GM12878 (cell line): ENCODE data around the gene CGREF1. TPM values are rescaled to one million over a fixed set of nuclear protein-coding genes. Genes with fewer than 3 reads are reported as not detected.
A peak's percentile ranks its signal among the peaks of the same experiment; 100 is the strongest.

Experiments
- ATAC-seq: fragments of 200-7000 bp; cut with Tn5 transposase; 3 replicates; pipeline ENCODE4 v1.9.1; 2020; ENCODE audit warnings: mild to moderate bottlenecking, moderate library complexity
- BruUV-seq: library from RNA; stranded (reverse); fragments of 400-500 nt; replicated peaks from 2 replicates; lab custom pipeline; 2021; lab: Mats Ljungman, UMichigan
- CTCF ChIA-PET: fragments of 300-600 bp; sonication (Branson Sonifier 250); formaldehyde crosslinking; extraction: SDS; loops from one replicate; lab custom pipeline; 2021; ENCODE audit warnings: inconsistent platforms; lab: Yijun Ruan, JAX
- POLR2A ChIA-PET: fragments of 350-600 bp; formaldehyde crosslinking; extraction: SDS; loops from one replicate; lab custom pipeline; 2021; ENCODE audit warnings: inconsistent platforms; lab: Charles Lee
- RAD21 ChIA-PET: fragments of 300-600 bp; sonication (Branson Sonifier 250); formaldehyde crosslinking; loops from one replicate; lab custom pipeline; 2023; ENCODE audit warnings: antibody characterized with exemption; ENCODE audit not compliant: unreplicated experiment; lab: Charles Lee
- SMC1A ChIA-PET: fragments of 300-600 bp; sonication (Branson Sonifier 250); formaldehyde crosslinking; loops from one replicate; lab custom pipeline; 2023; ENCODE audit not compliant: unreplicated experiment, uncharacterized antibody; lab: Charles Lee
- DNase-seq: peaks from one replicate; pipeline ENCODE4 v3.0.0-alpha.2; 2011; ENCODE audit warnings: low read depth, low spot score
- FAIRE-seq: peaks from 3 replicates; lab custom pipeline; 2011; peaks lifted over from hg19 to GRCh38; lab: Jason Lieb, UNC
- H2AFZ ChIP-seq: 2 replicates; pipeline ENCODE4 v1.6.0; 2011; ENCODE audit warnings: low read depth, low read length, control low read depth; ENCODE audit not compliant: control insufficient read depth
- H3K27ac ChIP-seq: 2 replicates; pipeline ENCODE4 v1.5.1; 2011; ENCODE audit warnings: control low read depth; ENCODE audit not compliant: control insufficient read depth, insufficient read depth
- H3K27me3 ChIP-seq, 2 experiments: replicated peaks in 1 of 2; 2 replicates each; pipeline versions ENCODE4 v1.6.0 to v1.6.1; 2011; ENCODE audit warnings: low read length in 1 of 2; ENCODE audit not compliant: control insufficient read depth in 2 of 2, insufficient read depth in 2 of 2
- H3K36me3 ChIP-seq, 2 experiments: 2 replicates each; pipeline ENCODE4 v1.5.1; 2011; ENCODE audit warnings: low read length in 1 of 2; ENCODE audit not compliant: control insufficient read depth in 2 of 2, insufficient read depth in 2 of 2
- H3K4me1 ChIP-seq: 2 replicates; pipeline ENCODE4 v1.6.1; 2011; ENCODE audit warnings: mild to moderate bottlenecking, low read length, moderate library complexity, mixed read lengths; ENCODE audit not compliant: control insufficient read depth, insufficient read depth
- H3K4me2 ChIP-seq: 2 replicates; pipeline ENCODE4 v1.6.0; 2011; ENCODE audit warnings: control low read depth; ENCODE audit not compliant: control insufficient read depth, insufficient read depth
- H3K4me3 ChIP-seq: fragments of 200-600 bp; sonication (generic); 2 replicates; pipeline ENCODE4 v1.5.1; 2016
- H3K79me2 ChIP-seq: 2 replicates; pipeline ENCODE4 v1.6.0; 2011; ENCODE audit warnings: low read length; ENCODE audit not compliant: control insufficient read depth, insufficient read depth
- H3K9ac ChIP-seq: 2 replicates; pipeline ENCODE4 v1.8.0; 2011; ENCODE audit warnings: low read length, control low read depth, mixed read lengths; ENCODE audit not compliant: control insufficient read depth, insufficient read depth
- H3K9me3 ChIP-seq: replicated peaks from 3 replicates; pipeline ENCODE4 v1.5.1; 2011; ENCODE audit warnings: mild to moderate bottlenecking, low read length; ENCODE audit not compliant: control insufficient read depth, insufficient read depth
- H4K20me1 ChIP-seq: 2 replicates; pipeline ENCODE4 v1.6.0; 2011; ENCODE audit not compliant: control insufficient read depth, insufficient read depth
- CBX3 ChIP-seq: fragments of 200-600 bp; sonication (generic); IDR thresholded peaks from 2 replicates; pipeline ENCODE4 v1.6.1; 2016; ENCODE audit warnings: low read depth, borderline replicate concordance
- NFYA ChIP-seq: IDR thresholded peaks from 2 replicates; pipeline ENCODE4 v1.6.1; 2011; ENCODE audit warnings: low read depth, mild to moderate bottlenecking, low read length, improper control_type of control experiment, borderline replicate concordance
- PML ChIP-seq: IDR thresholded peaks from 2 replicates; pipeline ENCODE4 v1.6.1; 2012; ENCODE audit warnings: low read length, inconsistent platforms
- POLR2A ChIP-seq: IDR thresholded peaks from 2 replicates; pipeline ENCODE4 v1.6.1; 2011; ENCODE audit warnings: low read depth, mild to moderate bottlenecking, low read length
- POLR2AphosphoS2 ChIP-seq: IDR thresholded peaks from 2 replicates; pipeline ENCODE4 v1.6.1; 2011; ENCODE audit warnings: low read depth, mild to moderate bottlenecking, low read length, improper control_type of control experiment, moderate library complexity
- SMAD5 ChIP-seq: IDR thresholded peaks from 2 replicates; pipeline ENCODE4 v1.6.1; 2016; ENCODE audit warnings: antibody characterized with exemption, low read depth
- WGBS: methylation state at CpG from one replicate; pipeline ENCODE4 v1.1.6; 2016; ENCODE audit warnings: low lambda C conversion rate; ENCODE audit not compliant: insufficient replicate concordance, insufficient coverage; ENCODE audit errors: missing lambda C conversion rate; 5-methylcytosine and 5-hydroxymethylcytosine counted together
- in situ Hi-C: fragments of 300-500 bp; cut with MboI; formaldehyde crosslinking; loops from 9 replicates; pipeline ENCODE4 v1.14.3; 2018; ENCODE audit warnings: mixed read lengths
- intact Hi-C: fragments of 100-400 bp; cut with micrococcal nuclease; formaldehyde crosslinking; loops from one replicate; pipeline ENCODE4 v1.14.2; 2022; ENCODE audit not compliant: unreplicated experiment
- polyA plus RNA-seq, 11 experiments: library from polyadenylated mRNA; depleted of rRNA in 4 of 11; unstranded in 6 of 11; stranded (reverse) in 5 of 11; fragments of >200 nt; fragmentation: Nextera tagmentation in 4 of 11; fragmentation: Illumina TruSeq in 1 of 11; extraction: Ambion mirVana in 4 of 11; extraction: Trizol in 1 of 11; gene quantifications; 1 replicate in 1 of 11; 2 replicates in 10 of 11; pipeline versions ENCODE4 v1.2.1 to v1.2.3, GENCODE V29; 2011 to 2016; ENCODE audit warnings: inconsistent platforms in 2 of 11, missing spikeins in 2 of 11, low read depth in 1 of 11
- total RNA-seq, 4 experiments: library from RNA; depleted of rRNA in 3 of 4; stranded (reverse); fragments of >200 nt in 3 of 4; fragmentation: Illumina TruSeq in 1 of 4; extraction: Trizol in 1 of 4; gene quantifications; 2 replicates each; pipeline versions ENCODE4 v1.2.1 to v1.2.3, GENCODE V29; 2013 to 2021

The CGREF1 gene
- total and polyA plus RNA-seq, 10 of the 15 experiments (the other 5 are each of a cell fraction or from before 2014, with no cell fraction given) = 0.06 to 0.21 TPM; not detected in 8

GRCh38 chr2:27128668-27129571 lies 10.0 kb upstream of the CGREF1 start:
- in situ Hi-C loops (no loop called here), intact Hi-C loops (no loop called here)
- DNase-seq (no peak), FAIRE-seq (no peak), ATAC-seq (no peak)
- H3K36me3 ChIP-seq = peaks cover 10 to 17% of the 10 kb centered on the region in 2 experiments
- peaks cover 0 to 3% of the 10 kb centered on the region in 2 experiments; a peak in 1 of 4 replicates for H3K27me3 ChIP-seq
- no peaks in the 10 kb centered on the region for H3K9me3 ChIP-seq
- no peak overlapping the region for H3K9ac ChIP-seq
- ChIA-PET POLR2A (no interaction called here), SMC1A (no interaction called here), RAD21 (no interaction called here), CTCF (no interaction called here)
- no peaks in the 10 kb centered on the region for H4K20me1 ChIP-seq
- H3K79me2 ChIP-seq = peaks cover 14% of the 10 kb centered on the region
- BruUV-seq = no TSS peak
- TF ChIP-seq CBX3 = no peak
- TF ChIP-seq SMAD5 = peak; percentile 40; the same call in 1 of the 2 replicates
- TF ChIP-seq PML = no peak
- peaks cover 5% of the 10 kb centered on the region for H3K4me1 ChIP-seq
- no peak overlapping the region for H3K4me3 ChIP-seq
- H3K4me2 ChIP-seq = no peak overlapping the region
- WGBS = 69% methylated on average over 11 of the region's 11 CpGs
- H3K27ac ChIP-seq = no peak overlapping the region
- no peak overlapping the region for H2AFZ ChIP-seq

- RAD21 ChIA-PET = no interaction called here
- DNase-seq = no peak
- Histone ChIP-seq H3K4me1 (peaks cover 7% of the 10 kb centered on the region), H4K20me1 (no peaks in the 10 kb centered on the region), H3K9ac (no peak overlapping the region), H3K9me3 (no peaks in the 10 kb centered on the region), H3K79me2 (peaks cover 5% of the 10 kb centered on the region), H3K4me2 (no peak overlapping the region), H2AFZ (no peak overlapping the region), H3K27ac (no peak overlapping the region), H3K27me3 (peaks cover 0 to 3% of the 10 kb centered on the region in 2 experiments; a peak in 1 of 4 replicates), H3K4me3 (no peak overlapping the region), H3K36me3 (peaks cover 10 to 17% of the 10 kb centered on the region in 2 experiments)
- no peak for FAIRE-seq
- CTCF ChIA-PET = interaction anchor here (0.8 kb wide), 1 partner anchor 175 kb away, joined by 3 read pairs; no protein-coding TSS in a partner anchor
- SMC1A ChIA-PET = no interaction called here
- intact Hi-C loops (no loop called here), in situ Hi-C loops (no loop called here)
- no peak for ATAC-seq
- WGBS = 82% methylated on average over 9 of the region's 9 CpGs
- TF ChIP-seq NFYA (no peak), POLR2A (0 out of 2 replicates have a peak, but pooled peaks have one; percentile 13), POLR2AphosphoS2 (peak; percentile 50; the same call in 1 of the 2 replicates)
- POLR2A ChIA-PET = interaction anchor here (0.6 kb wide), 1 partner anchor 33 kb away, joined by 4 read pairs; no protein-coding TSS in a partner anchor
- BruUV-seq = no TSS peak
Measured at GRCh38 chr2:27127883-27128667, 9.1 kb upstream of the CGREF1 start.
